SK-N-SH treated with all-trans-retinoic acid at 6 μM for 48 hours (cell line): ENCODE measurements around the gene SLC37A1.

Experiments
- ATAC-seq: fragments of 200-7000 bp; cut with Tn5 transposase; 3 replicates; pipeline ENCODE4 v1.9.1; 2020; ENCODE audit warnings: mild to moderate bottlenecking, moderate library complexity
- ARNTL ChIP-seq: fragments of 450-650 bp; formaldehyde crosslinking; IDR thresholded peaks from 2 replicates; pipeline ENCODE4 v1.5.0; 2020; ENCODE audit warnings: low read depth, mild to moderate bottlenecking, moderate library complexity, borderline replicate concordance
- BACH2 ChIP-seq: fragments of 250-450 bp; sonication (Bioruptor Pico); IDR thresholded peaks from 2 replicates; pipeline ENCODE4 v1.9.0; 2021; ENCODE audit warnings: mild to moderate bottlenecking, borderline replicate concordance
- CSDC2 ChIP-seq: fragments of 250-450 bp; sonication (Bioruptor Pico); IDR thresholded peaks from 2 replicates; pipeline ENCODE4 v1.5.0; 2020; ENCODE audit warnings: mild to moderate bottlenecking, moderate library complexity
- GLIS3 ChIP-seq: fragments of 250-450 bp; sonication (Bioruptor Pico); IDR thresholded peaks from 2 replicates; pipeline ENCODE4 v1.5.0; 2020; ENCODE audit warnings: mild to moderate bottlenecking, moderate library complexity
- ISL1 ChIP-seq: fragments of 250-450 bp; sonication (Bioruptor Pico); IDR thresholded peaks from 2 replicates; pipeline ENCODE4 v2.1.2; 2022; ENCODE audit warnings: mild to moderate bottlenecking, moderate library complexity
- OSR1 ChIP-seq: fragments of 250-450 bp; sonication (Bioruptor Pico); IDR thresholded peaks from 2 replicates; pipeline ENCODE4 v1.8.0; 2022; ENCODE audit warnings: moderate library complexity, mild to moderate bottlenecking, inconsistent platforms
- PPARA ChIP-seq: fragments of 250-450 bp; sonication (Bioruptor Pico); IDR thresholded peaks from 2 replicates; pipeline ENCODE4 v1.5.0; 2020; ENCODE audit warnings: mild to moderate bottlenecking, borderline replicate concordance
- SNAI2 ChIP-seq: fragments of 250-450 bp; sonication (Bioruptor Pico); IDR thresholded peaks from 2 replicates; pipeline ENCODE4 v1.5.0; 2020; ENCODE audit warnings: mild to moderate bottlenecking, moderate library complexity
- TCF4 ChIP-seq: fragments of 250-450 bp; sonication (Bioruptor Pico); IDR thresholded peaks from 2 replicates; pipeline ENCODE4 v1.8.0; 2021; ENCODE audit warnings: mild to moderate bottlenecking, moderate library complexity, borderline replicate concordance
- TOX ChIP-seq: fragments of 250-450 bp; sonication (Bioruptor Pico); IDR thresholded peaks from 2 replicates; pipeline ENCODE4 v1.8.0; 2021; ENCODE audit warnings: mild to moderate bottlenecking, moderate library complexity, borderline replicate concordance
- ZC3H10 ChIP-seq: fragments of 250-450 bp; sonication (Bioruptor Pico); IDR thresholded peaks from 2 replicates; pipeline ENCODE4 v1.5.1; 2021; ENCODE audit warnings: mild to moderate bottlenecking, moderate library complexity
- ZFP3 ChIP-seq: fragments of 250-450 bp; sonication (Bioruptor Pico); IDR thresholded peaks from 2 replicates; pipeline ENCODE4 v1.5.0; 2020; ENCODE audit warnings: mild to moderate bottlenecking, moderate library complexity
- ZFP30 ChIP-seq: fragments of 450-650 bp; formaldehyde crosslinking; IDR thresholded peaks from 2 replicates; pipeline ENCODE4 v1.5.0; 2022; ENCODE audit warnings: mild to moderate bottlenecking, moderate library complexity
- ZNF565 ChIP-seq: fragments of 450-650 bp; formaldehyde crosslinking; conservative IDR thresholded peaks from 2 replicates; pipeline ENCODE4 v1.5.0; 2020; ENCODE audit warnings: low read depth, mild to moderate bottlenecking, moderate library complexity
- ZNF70 ChIP-seq: fragments of 450-650 bp; formaldehyde crosslinking; IDR thresholded peaks from 2 replicates; pipeline ENCODE4 v1.5.0; 2020; ENCODE audit warnings: mild to moderate bottlenecking, moderate library complexity
- ZNF8 ChIP-seq: fragments of 450-650 bp; formaldehyde crosslinking; IDR thresholded peaks from 2 replicates; pipeline ENCODE4 v1.5.0; 2020; ENCODE audit warnings: mild to moderate bottlenecking, moderate library complexity
- TF ChIP-seq, protein P1 (sequence below): fragments of 250-450 bp; sonication (Bioruptor Pico); IDR thresholded peaks from 2 replicates; pipeline ENCODE4 v1.8.0; 2020; ENCODE audit warnings: mild to moderate bottlenecking, moderate library complexity, borderline replicate concordance
- TF ChIP-seq, protein P2 (sequence below): fragments of 250-450 bp; sonication (Bioruptor Pico); IDR thresholded peaks from 2 replicates; pipeline ENCODE4 v1.5.0; 2020; ENCODE audit warnings: mild to moderate bottlenecking, moderate library complexity
- TF ChIP-seq, protein P3 (sequence below): fragments of 250-450 bp; sonication (Bioruptor Pico); IDR thresholded peaks from 2 replicates; pipeline ENCODE4 v1.5.1; 2021; ENCODE audit warnings: mild to moderate bottlenecking, moderate library complexity
- TF ChIP-seq, protein P4 (sequence below): fragments of 250-450 bp; sonication (Bioruptor Pico); IDR thresholded peaks from 2 replicates; pipeline ENCODE4 v1.5.1; 2020; ENCODE audit warnings: low read depth, mild to moderate bottlenecking, moderate library complexity

The SLC37A1 gene

DNA sequence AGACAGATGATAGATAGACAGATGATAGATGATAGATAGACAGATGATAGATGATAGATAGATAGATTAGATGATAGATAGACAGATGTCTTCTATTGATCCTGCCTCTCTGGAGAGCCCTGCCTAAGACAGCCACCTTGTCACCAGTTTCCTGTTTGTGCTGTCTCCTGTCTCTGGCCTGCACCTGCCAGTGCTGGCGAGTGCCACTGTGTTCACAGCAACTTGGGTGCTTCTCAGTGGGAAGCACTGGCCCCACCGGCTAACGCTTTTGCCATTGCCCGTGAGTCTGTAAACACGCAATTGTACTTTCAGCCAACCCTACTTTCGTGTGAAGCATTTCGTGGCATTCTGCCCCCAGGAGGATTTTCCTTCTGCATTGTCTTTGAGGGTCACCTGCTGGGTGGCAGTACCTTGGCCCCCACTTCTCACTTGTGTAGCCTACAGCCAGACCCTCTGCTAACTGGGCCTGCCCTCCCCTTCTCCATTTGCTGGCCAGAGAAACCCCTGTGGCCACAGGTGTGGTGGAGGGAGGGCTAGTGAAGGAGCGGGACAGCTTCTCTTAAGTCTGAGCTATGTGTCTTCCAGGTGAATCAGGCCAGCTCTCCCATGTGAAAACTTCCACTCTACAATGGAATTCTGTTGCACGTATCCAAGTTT is 116.4 kb downstream of the SLC37A1 start:
- ATAC-seq: no peak
- no peak for TF ChIP-seq ZC3H10 (CRISPR knock-in tag)
- TF ChIP-seq ZNF70 (CRISPR knock-in tag): no peak
- no peak for TF ChIP-seq BACH2 (CRISPR knock-in tag)
- no peak for TF ChIP-seq ARNTL (CRISPR knock-in tag)
- TF ChIP-seq ZFP3 (CRISPR knock-in tag): no peak
- no peak for TF ChIP-seq SNAI2 (CRISPR knock-in tag)
- TF ChIP-seq ZNF8 (CRISPR knock-in tag): no peak
- TF ChIP-seq, protein P1, sequence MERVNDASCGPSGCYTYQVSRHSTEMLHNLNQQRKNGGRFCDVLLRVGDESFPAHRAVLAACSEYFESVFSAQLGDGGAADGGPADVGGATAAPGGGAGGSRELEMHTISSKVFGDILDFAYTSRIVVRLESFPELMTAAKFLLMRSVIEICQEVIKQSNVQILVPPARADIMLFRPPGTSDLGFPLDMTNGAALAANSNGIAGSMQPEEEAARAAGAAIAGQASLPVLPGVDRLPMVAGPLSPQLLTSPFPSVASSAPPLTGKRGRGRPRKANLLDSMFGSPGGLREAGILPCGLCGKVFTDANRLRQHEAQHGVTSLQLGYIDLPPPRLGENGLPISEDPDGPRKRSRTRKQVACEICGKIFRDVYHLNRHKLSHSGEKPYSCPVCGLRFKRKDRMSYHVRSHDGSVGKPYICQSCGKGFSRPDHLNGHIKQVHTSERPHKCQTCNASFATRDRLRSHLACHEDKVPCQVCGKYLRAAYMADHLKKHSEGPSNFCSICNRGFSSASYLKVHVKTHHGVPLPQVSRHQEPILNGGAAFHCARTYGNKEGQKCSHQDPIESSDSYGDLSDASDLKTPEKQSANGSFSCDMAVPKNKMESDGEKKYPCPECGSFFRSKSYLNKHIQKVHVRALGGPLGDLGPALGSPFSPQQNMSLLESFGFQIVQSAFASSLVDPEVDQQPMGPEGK (CRISPR knock-in tag): no peak
- TF ChIP-seq TOX: no peak
- no peak for TF ChIP-seq CSDC2 (CRISPR knock-in tag)
- no peak for TF ChIP-seq ZNF565
- TF ChIP-seq, all 23 proteins: peak for 0

DNA sequence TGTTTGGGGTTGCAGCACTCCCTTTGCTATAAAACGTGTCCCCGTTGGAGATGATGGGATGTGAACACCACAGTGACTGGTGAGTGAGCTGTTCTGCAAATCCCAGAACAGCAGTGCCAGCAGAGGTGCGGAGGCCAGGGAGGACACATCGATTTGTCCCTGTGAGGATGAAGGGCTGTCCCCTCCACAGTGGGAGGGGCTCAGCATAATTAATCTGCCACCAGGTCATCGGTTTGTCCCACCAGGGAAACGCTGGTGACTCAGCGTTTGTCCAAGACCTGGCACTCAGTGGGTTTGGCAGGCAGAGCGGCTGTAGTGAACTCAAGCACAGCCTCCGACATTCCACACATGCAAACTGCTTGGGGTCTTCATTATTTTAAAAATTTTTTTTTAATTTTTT is 117.0 kb downstream of the SLC37A1 start:
- TF ChIP-seq BACH2 (CRISPR knock-in tag) (no peak), ISL1 (no peak), PPARA (CRISPR knock-in tag) (no peak), OSR1 (CRISPR knock-in tag) (no peak), TCF4 (CRISPR knock-in tag) (no peak), ZNF70 (CRISPR knock-in tag) (no peak), CSDC2 (CRISPR knock-in tag) (no peak), ZFP30 (CRISPR knock-in tag) (no peak), ZFP3 (CRISPR knock-in tag) (no peak), ARNTL (CRISPR knock-in tag) (no peak), GLIS3 (CRISPR knock-in tag) (no peak), SNAI2 (CRISPR knock-in tag) (no peak), ZNF565 (no peak)
- TF ChIP-seq, protein P2, sequence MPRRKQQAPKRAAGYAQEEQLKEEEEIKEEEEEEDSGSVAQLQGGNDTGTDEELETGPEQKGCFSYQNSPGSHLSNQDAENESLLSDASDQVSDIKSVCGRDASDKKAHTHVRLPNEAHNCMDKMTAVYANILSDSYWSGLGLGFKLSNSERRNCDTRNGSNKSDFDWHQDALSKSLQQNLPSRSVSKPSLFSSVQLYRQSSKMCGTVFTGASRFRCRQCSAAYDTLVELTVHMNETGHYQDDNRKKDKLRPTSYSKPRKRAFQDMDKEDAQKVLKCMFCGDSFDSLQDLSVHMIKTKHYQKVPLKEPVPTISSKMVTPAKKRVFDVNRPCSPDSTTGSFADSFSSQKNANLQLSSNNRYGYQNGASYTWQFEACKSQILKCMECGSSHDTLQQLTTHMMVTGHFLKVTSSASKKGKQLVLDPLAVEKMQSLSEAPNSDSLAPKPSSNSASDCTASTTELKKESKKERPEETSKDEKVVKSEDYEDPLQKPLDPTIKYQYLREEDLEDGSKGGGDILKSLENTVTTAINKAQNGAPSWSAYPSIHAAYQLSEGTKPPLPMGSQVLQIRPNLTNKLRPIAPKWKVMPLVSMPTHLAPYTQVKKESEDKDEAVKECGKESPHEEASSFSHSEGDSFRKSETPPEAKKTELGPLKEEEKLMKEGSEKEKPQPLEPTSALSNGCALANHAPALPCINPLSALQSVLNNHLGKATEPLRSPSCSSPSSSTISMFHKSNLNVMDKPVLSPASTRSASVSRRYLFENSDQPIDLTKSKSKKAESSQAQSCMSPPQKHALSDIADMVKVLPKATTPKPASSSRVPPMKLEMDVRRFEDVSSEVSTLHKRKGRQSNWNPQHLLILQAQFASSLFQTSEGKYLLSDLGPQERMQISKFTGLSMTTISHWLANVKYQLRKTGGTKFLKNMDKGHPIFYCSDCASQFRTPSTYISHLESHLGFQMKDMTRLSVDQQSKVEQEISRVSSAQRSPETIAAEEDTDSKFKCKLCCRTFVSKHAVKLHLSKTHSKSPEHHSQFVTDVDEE (CRISPR knock-in tag): no peak
- TF ChIP-seq, protein P1 (CRISPR knock-in tag): no peak
- TF ChIP-seq, protein P3, sequence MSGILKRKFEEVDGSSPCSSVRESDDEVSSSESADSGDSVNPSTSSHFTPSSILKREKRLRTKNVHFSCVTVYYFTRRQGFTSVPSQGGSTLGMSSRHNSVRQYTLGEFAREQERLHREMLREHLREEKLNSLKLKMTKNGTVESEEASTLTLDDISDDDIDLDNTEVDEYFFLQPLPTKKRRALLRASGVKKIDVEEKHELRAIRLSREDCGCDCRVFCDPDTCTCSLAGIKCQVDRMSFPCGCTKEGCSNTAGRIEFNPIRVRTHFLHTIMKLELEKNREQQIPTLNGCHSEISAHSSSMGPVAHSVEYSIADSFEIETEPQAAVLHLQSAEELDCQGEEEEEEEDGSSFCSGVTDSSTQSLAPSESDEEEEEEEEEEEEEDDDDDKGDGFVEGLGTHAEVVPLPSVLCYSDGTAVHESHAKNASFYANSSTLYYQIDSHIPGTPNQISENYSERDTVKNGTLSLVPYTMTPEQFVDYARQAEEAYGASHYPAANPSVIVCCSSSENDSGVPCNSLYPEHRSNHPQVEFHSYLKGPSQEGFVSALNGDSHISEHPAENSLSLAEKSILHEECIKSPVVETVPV: no peak
- TF ChIP-seq, protein P4, sequence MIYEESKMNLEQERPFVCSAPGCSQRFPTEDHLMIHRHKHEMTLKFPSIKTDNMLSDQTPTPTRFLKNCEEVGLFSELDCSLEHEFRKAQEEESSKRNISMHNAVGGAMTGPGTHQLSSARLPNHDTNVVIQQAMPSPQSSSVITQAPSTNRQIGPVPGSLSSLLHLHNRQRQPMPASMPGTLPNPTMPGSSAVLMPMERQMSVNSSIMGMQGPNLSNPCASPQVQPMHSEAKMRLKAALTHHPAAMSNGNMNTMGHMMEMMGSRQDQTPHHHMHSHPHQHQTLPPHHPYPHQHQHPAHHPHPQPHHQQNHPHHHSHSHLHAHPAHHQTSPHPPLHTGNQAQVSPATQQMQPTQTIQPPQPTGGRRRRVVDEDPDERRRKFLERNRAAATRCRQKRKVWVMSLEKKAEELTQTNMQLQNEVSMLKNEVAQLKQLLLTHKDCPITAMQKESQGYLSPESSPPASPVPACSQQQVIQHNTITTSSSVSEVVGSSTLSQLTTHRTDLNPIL (CRISPR knock-in tag): no peak
- no peak for ATAC-seq
